ENCODE measurements around the gene ABCC5. TPM values are rescaled to one million over a fixed set of nuclear protein-coding genes. Genes with fewer than 3 reads are reported as not detected.

The ABCC5 gene
- total RNA-seq, 1 experiment from 2014 or later: 37.6 TPM

GRCh38 chr3:183913580-183913920 lies 104.1 kb downstream of the ABCC5 start:
- Mint-ChIP-seq H3K27me3 (ENCODE audit: low read depth) (no peaks in the 10 kb centered on the region; the same call in 1 of the 2 replicates), H3K27ac (peak overlapping the region in 1 of 3 experiments; percentile 72; a peak in 2 of 7 replicates)
- no peak overlapping the region for H2BK5ac ChIP-seq (ENCODE audit: insufficient read length, low read length)

More at GRCh38 chr3:183913580-183913920, 104.1 kb downstream of the ABCC5 start:
- Histone ChIP-seq H3K4ac (ENCODE audit: low read depth, low read length) (no peak overlapping the region), H3K14ac (ENCODE audit: insufficient read depth, low read length) (no peak overlapping the region), H3K79me2 (ENCODE audit: insufficient read depth, low read length) (no peaks in the 10 kb centered on the region), H3K9ac (ENCODE audit: extremely low read depth, insufficient read length, low read length) (no peak overlapping the region), H2BK15ac (ENCODE audit: low read depth, low read length) (no peak overlapping the region), H2AK5ac (ENCODE audit: insufficient read length, low read length) (no peak overlapping the region), H3K9me3 (ENCODE audit: control insufficient read depth, low read depth, low read length) (no peaks in the 10 kb centered on the region), H3K56ac (ENCODE audit: insufficient read length, low read depth, low read length) (no peak overlapping the region), H3T11ph (ENCODE audit: low read length) (no peak overlapping the region), H2BK20ac (ENCODE audit: low read depth, low read length, poor library complexity, severe bottlenecking) (no peak overlapping the region), H2AFZ (ENCODE audit: low read length) (no peak overlapping the region), H3K4me1 (ENCODE audit: insufficient read depth, low read length) (no peaks in the 10 kb centered on the region), H4K5ac (ENCODE audit: insufficient read length, low read depth, low read length) (no peak overlapping the region), H3K4me2 (ENCODE audit: insufficient read depth, insufficient read length, low read length) (no peak overlapping the region), H2BK12ac (ENCODE audit: insufficient read length, low read depth, low read length) (no peak overlapping the region), H3K79me1 (ENCODE audit: insufficient read depth, low read depth, low read length, poor library complexity, severe bottlenecking) (no peaks in the 10 kb centered on the region), H3K27ac (ENCODE audit: insufficient read length, low read depth, low read length) (no peak overlapping the region), H3K18ac (ENCODE audit: insufficient read length, low read depth, low read length) (no peak overlapping the region), H3K23me2 (ENCODE audit: insufficient read length, low read depth, low read length, poor library complexity, severe bottlenecking) (no peaks in the 10 kb centered on the region), H3K23ac (ENCODE audit: insufficient read length, low read depth, low read length) (no peak overlapping the region), H4K20me1 (ENCODE audit: control insufficient read depth, insufficient read depth, insufficient read length) (no peaks in the 10 kb centered on the region), H4K91ac (ENCODE audit: insufficient read length, low read depth, low read length) (no peak overlapping the region), H4K8ac (replicated peaks; ENCODE audit: insufficient read length, low read depth, low read length) (no peak overlapping the region), H3K27me3 (ENCODE audit: insufficient read depth, low read length) (no peaks in the 10 kb centered on the region), H2BK120ac (ENCODE audit: low read depth, low read length, poor library complexity, severe bottlenecking) (no peak overlapping the region)
- no CpG with 5 or more reads among the region's 9 CpGs for WGBS (ENCODE audit: extremely low coverage, insufficient read length, low lambda C conversion rate)
- Mint-ChIP-seq H3K36me3 (ENCODE audit: insufficient read depth in 1 of 3, low read depth in 3 of 3) (no peaks in the 10 kb centered on the region), H3K4me1 (peaks cover 3 to 8% of the 10 kb centered on the region in 2 experiments; a peak in 1 of 4 replicates), H3K9me3 (no peaks in the 10 kb centered on the region), H3K4me3 (no peak overlapping the region)
- TF ChIP-seq CTCF (conservative IDR thresholded peaks at IDR 0.05): no peak
- DNase-seq: no peak
